ENCODE results near the gene FGFR4.

The FGFR4 gene

DNA sequence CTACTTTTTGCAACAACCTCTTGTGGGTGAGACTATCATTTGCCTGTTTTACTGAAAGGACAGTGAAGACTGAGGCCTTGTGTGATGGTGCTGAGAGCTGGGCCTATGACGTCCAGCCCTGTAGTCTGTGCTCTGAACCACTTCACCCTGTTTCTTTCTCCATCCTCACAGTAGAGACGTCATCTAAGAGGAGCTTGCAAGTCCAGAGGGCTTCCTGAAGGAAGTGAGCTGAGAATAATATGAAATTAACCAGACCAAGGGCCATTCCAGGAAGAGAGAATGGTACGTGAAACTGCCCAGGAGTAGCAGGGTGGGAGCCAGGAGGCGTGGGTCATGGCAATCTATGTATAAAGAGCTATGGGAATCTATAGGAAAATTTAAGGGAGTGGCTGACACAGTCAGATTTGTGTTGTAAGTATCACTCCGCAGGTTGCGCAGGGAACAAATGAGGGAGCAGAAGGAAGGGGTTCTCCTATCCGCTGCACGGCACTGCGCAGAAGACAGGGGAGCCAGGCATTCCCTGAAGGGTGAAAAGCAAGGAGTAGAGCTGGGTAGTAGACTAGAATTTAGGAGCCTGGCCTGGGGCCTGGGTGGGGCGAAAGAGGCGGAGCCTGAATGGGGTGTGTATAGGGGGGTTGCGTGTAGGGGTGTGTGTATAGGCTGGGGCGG lies 596 bp upstream of the FGFR4 start:
- DNase-seq: no peak

DNA sequence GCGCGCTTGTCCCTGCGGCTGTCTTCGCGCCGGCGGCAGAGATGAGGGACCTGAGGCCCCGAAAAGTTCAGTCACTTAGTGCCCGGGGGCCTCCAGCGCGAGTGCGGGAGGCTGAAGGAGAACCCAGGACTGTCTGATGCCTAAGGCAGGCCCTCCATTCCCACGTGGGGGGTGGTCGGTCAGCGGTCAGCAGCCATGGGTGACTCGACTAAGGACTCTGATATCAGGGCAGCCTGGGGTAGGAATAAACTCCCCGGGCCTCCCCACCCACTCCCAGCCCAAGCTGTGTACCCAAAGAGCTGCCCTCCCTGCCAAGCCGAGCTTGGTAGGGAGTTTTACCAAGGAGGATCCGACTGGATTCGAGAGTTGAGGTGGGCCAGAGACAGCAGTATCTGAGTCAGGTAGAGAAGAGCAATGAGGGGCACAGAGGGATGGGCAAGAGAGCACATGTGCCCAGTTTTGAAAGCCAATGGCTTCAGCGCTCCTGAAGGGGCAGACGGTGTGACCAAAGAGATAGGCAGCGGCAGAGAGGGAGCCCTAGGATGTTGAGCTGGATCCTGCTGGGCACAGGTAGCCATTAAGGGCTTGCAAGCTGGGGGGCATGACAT lies 787 bp downstream of the FGFR4 start:
- no peak for DNase-seq

DNA sequence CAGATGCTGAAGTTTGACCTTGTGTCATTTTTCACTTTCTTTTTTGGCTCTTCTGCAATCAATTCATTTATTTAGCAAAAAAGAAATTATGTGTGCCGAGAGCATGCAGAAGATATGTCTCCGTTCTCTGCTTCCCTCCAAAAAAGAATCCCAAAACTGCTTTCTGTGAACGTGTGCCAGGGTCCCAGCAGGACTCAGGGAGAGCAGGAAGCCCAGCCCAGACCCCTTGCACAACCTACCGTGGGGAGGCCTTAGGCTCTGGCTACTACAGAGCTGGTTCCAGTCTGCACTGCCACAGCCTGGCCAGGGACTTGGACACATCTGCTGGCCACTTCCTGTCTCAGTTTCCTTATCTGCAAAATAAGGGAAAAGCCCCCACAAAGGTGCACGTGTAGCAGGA lies 2.4 kb downstream of the FGFR4 start:
- no peak for DNase-seq

DNA sequence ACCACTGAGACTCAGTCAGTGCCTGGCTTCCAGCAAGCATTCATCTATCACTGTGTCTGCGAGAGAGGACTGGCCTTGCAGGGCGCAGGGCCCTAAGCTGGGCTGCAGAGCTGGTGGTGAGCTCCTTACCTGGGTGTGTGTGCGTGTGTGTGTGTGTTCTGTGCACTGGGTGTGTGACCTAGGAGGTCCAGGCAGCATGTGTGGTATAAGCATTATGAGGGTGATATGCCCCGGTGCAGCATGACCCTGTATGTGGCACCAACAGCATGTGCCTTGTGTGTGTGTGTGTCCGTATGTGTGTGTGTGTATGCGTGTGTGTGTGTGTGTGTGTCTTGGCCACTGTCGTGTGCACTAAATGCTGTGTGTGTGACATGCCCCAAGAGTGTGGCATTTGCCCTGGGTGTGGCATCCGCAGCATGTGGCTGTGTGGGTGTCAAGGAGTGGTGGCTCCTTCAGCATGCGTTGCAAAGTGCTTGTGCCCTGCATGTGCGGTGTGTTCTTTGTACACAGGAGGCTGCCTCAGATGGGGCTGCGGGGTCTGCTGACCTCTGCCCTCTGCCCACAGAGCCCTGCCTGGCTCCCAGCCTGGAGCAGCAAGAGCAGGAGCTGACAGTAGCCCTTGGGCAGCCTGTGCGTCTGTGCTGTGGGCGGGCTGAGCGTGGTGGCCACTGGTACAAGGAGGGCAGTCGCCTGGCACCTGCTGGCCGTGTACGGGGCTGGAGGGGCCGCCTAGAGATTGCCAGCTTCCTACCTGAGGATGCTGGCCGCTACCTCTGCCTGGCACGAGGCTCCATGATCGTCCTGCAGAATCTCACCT lies 3.3 kb downstream of the FGFR4 start:
- no peak for DNase-seq

DNA sequence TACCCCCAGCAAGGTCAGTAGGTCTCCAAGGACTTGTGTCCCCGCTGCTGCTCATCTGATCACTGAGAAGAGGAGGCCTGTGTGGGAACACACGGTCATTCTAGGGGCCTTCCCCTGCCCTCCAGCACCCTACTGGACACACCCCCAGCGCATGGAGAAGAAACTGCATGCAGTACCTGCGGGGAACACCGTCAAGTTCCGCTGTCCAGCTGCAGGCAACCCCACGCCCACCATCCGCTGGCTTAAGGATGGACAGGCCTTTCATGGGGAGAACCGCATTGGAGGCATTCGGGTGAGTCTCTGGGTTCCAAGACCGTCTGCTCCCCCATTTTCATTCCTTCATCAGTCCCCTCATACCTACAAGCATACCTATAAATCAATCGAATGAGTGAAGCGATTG lies 4.1 kb downstream of the FGFR4 start:
- DNase-seq: no peak

- DNase-seq: no peak
These were observed 4.5 kb downstream of the FGFR4 start for GRCh38 chr5:177091232-177091631.

- no peak for DNase-seq
These were observed 5.7 kb downstream of the FGFR4 start for GRCh38 chr5:177092178-177093081.

GRCh38 chr5:177093082-177093712 lies 6.5 kb downstream of the FGFR4 start:
- no peak for DNase-seq

GRCh38 chr5:177093803-177094202 lies 7.1 kb downstream of the FGFR4 start:
- no peak for DNase-seq

- no peak for DNase-seq
These were observed 7.7 kb downstream of the FGFR4 start for GRCh38 chr5:177094224-177095087.

DNA sequence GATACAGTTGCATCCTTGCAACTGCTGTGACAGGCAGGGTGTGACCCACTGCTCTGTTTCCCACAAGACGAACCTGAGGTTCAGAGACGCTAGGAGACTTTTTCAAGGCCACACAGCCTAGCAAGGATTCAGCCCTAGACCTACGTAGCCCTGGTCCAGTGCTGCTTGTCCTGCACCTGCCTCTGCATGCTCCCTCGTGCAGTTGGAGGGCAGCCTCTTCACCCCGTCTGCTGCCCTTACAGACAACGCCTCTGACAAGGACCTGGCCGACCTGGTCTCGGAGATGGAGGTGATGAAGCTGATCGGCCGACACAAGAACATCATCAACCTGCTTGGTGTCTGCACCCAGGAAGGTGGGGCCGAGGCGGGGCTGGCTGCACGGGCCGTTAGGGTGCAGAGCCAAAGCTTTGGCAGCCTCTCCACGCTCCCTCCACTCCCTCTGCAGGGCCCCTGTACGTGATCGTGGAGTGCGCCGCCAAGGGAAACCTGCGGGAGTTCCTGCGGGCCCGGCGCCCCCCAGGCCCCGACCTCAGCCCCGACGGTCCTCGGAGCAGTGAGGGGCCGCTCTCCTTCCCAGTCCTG lies 8.5 kb downstream of the FGFR4 start:
- DNase-seq: no peak

DNA sequence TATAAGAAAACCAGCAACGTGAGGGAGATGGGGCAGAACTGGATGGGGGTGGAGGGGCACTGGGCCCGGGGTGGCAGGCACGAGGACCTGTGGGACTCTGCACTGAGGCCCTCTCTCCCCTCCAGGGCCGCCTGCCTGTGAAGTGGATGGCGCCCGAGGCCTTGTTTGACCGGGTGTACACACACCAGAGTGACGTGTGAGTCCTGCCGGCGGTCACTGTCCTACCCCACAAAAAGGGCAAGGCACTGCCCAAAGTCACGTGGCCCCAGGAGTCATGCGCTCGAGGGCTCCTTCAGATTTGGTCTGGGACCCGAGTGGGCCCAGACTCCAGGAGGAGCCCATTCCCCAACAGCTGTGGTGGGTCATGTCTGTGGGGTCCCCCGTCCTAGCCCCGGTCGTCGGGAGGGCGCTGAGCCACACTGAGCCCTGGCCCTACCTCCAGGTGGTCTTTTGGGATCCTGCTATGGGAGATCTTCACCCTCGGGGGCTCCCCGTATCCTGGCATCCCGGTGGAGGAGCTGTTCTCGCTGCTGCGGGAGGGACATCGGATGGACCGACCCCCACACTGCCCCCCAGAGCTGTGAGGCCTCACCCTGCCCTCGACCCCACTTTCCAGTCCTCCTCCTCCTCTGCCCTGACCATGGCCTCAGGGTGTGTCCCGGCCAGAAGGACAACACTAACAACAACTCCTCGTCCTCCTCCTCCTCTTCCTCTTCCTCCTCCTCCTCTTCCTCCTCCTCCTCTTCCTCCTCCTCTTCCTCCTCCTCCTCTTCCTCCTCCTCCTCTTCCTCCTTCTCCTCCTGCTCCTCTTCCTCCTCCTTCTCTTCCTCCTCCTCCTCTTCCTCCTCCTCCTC lies 9.7 kb downstream of the FGFR4 start:
- DNase-seq: no peak

GRCh38 chr5:177097016-177097985 lies 10.6 kb downstream of the FGFR4 start:
- no peak for DNase-seq

- no peak for DNase-seq
These were observed 11.4 kb downstream of the FGFR4 start for GRCh38 chr5:177098120-177098469.

GRCh38 chr5:177098470-177099141 lies 11.9 kb downstream of the FGFR4 start:
- no peak for DNase-seq

DNA sequence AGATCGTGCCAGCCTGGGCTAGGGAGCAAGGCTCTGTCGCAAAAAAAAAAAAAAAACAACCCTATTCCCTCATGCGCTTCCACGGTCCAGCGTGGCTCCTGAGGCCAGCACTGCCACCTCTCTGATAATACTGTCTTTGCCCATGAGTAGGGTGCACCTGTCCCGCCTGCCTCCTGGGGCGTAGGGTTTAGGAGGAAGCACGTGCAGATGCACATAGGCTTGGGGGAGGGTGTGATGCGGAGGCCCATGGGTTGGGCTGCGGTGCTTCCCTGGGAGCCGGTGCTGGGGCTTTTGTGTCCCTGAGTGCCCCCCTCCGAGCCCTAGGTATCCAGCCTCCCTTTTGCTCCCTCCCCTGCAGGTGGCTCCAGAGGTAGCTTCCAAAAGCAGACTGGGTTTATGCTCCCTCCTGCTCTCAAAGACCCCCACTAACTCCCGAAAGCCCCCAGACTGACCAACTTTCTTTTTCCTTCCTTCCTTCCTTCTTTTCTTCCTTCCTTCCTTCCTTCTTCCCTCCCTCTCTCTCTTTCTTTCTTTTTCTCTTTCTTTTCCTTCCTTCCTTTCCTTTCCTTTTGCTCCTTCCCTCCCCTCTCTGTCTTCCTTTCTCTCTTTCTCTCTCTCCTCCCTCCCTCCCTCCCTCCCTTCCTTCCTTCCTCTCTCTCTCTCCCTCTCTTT lies 12.8 kb downstream of the FGFR4 start:
- DNase-seq: no peak

DNA sequence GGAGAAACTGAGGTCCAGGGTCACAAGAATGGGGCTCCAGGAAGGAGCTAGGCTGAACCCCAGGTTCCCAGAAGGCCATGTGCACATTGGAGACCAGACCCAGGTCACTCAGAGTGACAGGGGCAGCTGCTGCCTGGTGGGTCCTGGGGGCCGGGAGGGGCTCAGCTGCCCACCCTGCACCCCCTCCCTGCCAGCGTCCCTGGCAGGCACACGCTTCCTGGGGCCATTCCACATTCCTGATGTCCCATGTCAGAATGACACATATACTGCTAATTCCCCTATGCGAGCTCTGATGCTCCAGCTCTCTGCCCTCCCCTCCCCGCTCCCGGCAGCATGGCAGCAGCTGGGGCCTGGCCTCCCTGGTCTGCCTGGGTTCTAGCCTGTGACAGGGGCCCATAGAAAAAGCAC lies 14.0 kb downstream of the FGFR4 start:
- DNase-seq: no peak

Data from NCI-H187 treated with DMSO at 0.1 percent for 48 hours (cell line).